Cardiac fibroblast (primary cell): Measurements from ENCODE around the gene RIPOR3.

Source experiments
- DNase-seq, 2 donors: peaks; one replicate each; pipeline versions ENCODE4 v3.0.0 to v3.0.0-alpha.2; 2010; ENCODE audit warnings: low read depth in 2 of 2
- H3K4me3 ChIP-seq, 2 donors: replicated peaks in 1 of 2; 1 replicate in 1 of 2; 2 replicates in 1 of 2; pipeline ENCODE4 v1.5.1; 2011; ENCODE audit warnings: low read depth in 2 of 2, low read length in 2 of 2, mild to moderate bottlenecking in 2 of 2, moderate library complexity in 1 of 2
- TF ChIP-seq, protein P1 (sequence below): IDR thresholded peaks from one replicate; pipeline ENCODE4 v1.5.1; 2011; ENCODE audit warnings: low read depth, mild to moderate bottlenecking, low read length, inconsistent platforms

The RIPOR3 gene

DNA sequence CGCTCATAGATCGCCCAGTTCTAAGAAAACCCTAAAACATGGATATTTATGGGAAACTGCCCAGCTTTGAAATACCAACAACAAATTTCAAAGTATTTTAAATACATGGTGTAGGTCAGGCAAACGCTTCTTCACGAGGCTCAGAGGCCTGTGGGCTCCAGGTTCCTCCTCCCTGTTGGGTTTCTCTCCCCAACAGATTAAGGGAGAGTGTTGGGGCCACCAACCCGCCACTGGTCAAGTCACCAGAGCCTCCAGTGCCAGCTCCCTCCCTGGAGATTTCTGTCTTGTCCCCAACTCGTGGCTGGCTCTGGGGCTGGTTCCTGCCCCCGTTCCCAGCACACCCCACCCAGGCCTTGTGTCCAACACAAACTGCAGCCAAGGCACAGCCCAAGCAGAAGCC, 93.3 kb downstream of the RIPOR3 start:
- TF ChIP-seq, protein P1, sequence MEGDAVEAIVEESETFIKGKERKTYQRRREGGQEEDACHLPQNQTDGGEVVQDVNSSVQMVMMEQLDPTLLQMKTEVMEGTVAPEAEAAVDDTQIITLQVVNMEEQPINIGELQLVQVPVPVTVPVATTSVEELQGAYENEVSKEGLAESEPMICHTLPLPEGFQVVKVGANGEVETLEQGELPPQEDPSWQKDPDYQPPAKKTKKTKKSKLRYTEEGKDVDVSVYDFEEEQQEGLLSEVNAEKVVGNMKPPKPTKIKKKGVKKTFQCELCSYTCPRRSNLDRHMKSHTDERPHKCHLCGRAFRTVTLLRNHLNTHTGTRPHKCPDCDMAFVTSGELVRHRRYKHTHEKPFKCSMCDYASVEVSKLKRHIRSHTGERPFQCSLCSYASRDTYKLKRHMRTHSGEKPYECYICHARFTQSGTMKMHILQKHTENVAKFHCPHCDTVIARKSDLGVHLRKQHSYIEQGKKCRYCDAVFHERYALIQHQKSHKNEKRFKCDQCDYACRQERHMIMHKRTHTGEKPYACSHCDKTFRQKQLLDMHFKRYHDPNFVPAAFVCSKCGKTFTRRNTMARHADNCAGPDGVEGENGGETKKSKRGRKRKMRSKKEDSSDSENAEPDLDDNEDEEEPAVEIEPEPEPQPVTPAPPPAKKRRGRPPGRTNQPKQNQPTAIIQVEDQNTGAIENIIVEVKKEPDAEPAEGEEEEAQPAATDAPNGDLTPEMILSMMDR: no peak
- no peak overlapping the region for H3K4me3 ChIP-seq
- no peak for DNase-seq

DNA sequence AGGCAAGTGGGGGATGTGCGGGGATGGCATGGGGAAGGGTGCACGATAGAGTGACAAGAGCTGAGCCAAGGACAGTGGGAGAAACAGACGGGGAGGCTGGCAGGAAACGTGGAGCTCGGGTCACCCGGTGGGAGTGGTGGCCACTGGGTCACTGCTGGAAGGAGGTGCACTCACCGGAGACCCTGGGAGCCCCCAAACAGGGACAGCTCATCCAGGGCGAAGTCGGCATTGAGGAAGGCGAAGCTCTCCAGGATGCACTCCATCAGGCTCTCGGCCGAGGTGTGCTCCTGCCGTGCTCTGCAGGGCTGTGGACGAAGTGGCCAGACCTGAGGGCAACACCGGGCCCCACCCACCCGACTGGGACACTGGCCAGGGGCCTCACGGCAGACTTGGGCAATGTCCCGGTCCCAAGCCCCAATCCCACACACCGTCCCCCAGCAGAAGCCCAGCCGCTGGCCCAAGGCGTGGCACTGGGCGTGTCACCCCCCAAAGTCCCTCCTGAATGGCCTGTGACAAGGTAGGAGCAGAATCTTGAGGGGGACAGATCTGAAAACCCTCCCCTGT, 93.9 kb downstream of the RIPOR3 start:
- TF ChIP-seq, protein P1: no peak
- H3K4me3 ChIP-seq: no peak overlapping the region
- DNase-seq: no peak

DNA sequence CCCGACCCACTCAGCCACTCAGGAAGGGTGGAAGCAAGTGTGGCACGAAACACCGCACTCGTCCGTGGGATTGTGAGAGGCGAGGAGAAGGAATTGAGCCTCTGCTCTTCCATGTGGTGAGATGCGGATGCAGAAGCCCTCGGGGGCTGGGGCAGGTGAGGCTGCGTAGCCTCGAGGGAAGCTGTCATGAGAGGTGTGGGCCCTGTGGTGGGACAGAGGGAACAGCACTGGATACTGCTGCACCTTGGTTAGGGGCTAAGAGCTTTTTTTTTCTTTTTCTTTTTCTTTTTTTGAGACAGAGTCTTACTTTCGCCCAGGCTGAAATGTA, 94.7 kb downstream of the RIPOR3 start:
- no peak for DNase-seq
- TF ChIP-seq, protein P1: no peak
- H3K4me3 ChIP-seq: no peak overlapping the region

DNA sequence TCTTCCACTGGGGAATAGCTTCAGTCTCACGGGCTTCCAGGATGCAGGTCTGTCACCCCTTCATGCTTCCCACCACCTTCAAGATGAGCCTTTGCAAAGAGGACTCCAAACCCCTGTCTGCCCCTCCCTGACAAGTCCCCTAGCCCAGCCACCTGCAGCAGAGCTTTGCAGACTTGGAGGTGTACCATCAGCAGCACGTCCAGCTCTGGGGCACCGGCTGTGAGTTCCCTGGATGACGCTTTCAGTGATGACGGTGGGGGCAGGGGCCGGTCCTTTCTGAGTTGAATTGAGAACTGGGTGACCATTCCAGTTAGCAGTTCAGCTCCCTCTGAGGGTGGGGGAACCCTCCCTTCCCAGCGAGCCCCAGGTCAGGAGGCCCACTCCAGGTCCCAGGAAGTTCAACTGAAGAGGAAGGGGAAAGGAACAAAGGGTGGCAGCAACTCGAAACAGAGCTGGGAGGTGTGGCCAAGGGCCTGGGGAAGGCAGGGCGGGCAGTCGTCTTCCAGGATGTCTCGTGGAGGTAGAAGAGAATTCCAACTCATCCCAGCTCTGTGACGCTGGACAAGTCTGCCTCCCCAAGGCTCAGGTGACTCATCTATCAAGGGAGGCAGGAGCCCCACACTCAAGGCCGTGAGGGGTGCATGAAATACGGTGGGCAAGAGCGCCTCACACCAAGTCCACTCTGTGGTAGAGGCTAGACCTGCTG, 95.2 kb downstream of the RIPOR3 start:
- no peak for DNase-seq
- TF ChIP-seq, protein P1: no peak
- H3K4me3 ChIP-seq: no peak overlapping the region

DNA sequence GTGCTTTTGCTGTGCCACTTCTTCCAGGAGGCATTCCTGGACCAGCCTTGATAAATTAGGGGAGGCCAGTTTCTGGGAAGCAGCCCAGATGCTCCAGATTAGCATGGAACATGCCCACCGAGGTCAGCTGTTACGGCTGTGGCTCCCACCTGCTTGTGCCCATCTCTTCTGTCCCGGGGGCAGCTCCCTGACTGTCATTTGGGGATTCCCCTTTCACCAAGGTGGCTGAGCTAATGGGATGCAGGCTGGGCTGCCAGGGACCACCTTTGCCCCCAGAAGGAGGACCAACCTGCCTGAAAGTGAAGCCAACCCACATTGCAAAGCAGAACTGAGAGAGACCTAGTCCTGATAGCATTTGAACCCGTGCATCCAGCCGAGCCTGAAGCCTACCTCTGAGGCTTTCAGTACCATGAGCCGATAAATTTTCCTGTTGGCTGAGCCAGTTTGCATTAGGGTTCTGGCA, 95.9 kb downstream of the RIPOR3 start:
- H3K4me3 ChIP-seq: no peak overlapping the region
- no peak for DNase-seq
- TF ChIP-seq, protein P1: no peak

DNA sequence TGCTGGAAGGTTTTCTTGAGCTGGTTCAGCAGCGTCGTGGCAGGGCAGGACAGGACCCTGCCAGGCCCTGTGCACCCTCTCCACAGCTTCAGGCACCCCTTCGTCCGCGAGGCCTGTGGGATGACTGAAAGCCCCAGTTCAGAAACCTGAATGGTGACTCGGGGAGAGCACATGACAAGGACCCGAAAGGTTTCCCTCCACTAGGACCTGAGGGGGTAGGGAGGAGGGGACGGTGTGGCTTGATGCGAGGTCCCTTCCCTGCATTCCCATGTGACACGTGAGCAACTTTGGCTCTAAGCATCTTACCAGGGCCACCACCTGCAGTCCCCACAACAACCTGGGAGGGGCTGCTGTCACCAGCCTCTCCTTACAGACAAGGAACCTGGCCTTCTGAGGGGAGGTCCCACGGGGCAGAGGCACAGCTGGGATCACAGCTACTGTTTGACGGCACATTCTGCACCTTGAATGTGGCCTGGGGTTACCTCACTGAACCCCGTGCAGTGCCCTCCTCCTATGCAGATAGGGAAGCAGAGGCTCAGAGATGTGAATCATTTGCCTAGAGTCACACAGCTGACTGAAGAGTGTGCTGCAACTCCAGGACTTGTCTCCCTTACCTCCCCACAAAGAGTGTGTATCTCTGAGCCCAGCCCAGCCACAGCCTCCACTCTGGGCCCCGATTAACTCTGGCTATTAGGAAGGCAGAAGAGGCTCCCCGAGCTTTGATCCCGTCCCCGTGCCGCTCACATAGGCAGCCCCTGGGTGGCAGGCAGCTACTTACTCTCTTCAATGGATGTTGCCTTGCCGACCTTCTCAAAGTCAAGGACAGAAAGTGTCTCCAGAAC, 96.5 kb downstream of the RIPOR3 start:
- DNase-seq: peak in 1 of 2 donors; percentile 36
- no peak overlapping the region for H3K4me3 ChIP-seq
- TF ChIP-seq, protein P1: no peak
